ENCODE data around the gene TARS3. TPM values are rescaled to one million over a fixed set of nuclear protein-coding genes. Genes with fewer than 3 reads are reported as not detected.

Gene TARS3
- total and polyA plus RNA-seq, 3 donors from 2014 or later = 10.3 to 40.2 (median 25.0) TPM

GRCh38 chr15:101613130-101614000, 110.9 kb downstream of the TARS3 start:
- Histone ChIP-seq H3K27ac (no peak overlapping the region), H3K36me3 (ENCODE audit: low read depth, missing control alignments) (no peaks in the 10 kb centered on the region), H3K27me3 (no peaks in the 10 kb centered on the region), H3K4me1 (peaks cover 18% of the 10 kb centered on the region), H3K4me3 (no peak overlapping the region), H3K9me3 (no peaks in the 10 kb centered on the region)
- 46 to 63% methylated on average over 12 to 20 of the region's 20 CpGs for WGBS, 2 donors
- TF ChIP-seq, protein P1, sequence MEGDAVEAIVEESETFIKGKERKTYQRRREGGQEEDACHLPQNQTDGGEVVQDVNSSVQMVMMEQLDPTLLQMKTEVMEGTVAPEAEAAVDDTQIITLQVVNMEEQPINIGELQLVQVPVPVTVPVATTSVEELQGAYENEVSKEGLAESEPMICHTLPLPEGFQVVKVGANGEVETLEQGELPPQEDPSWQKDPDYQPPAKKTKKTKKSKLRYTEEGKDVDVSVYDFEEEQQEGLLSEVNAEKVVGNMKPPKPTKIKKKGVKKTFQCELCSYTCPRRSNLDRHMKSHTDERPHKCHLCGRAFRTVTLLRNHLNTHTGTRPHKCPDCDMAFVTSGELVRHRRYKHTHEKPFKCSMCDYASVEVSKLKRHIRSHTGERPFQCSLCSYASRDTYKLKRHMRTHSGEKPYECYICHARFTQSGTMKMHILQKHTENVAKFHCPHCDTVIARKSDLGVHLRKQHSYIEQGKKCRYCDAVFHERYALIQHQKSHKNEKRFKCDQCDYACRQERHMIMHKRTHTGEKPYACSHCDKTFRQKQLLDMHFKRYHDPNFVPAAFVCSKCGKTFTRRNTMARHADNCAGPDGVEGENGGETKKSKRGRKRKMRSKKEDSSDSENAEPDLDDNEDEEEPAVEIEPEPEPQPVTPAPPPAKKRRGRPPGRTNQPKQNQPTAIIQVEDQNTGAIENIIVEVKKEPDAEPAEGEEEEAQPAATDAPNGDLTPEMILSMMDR (IDR thresholded peaks at IDR 0.05) = no peak
- no peak for TF ChIP-seq POLR2A (IDR thresholded peaks at IDR 0.05)
- intact Hi-C loops (cut with DNase I; ENCODE audit: low total_unique reads) = no loop called here
- peak; percentile 79 for DNase-seq

- TF ChIP-seq, protein P1 (IDR thresholded peaks at IDR 0.05) = no peak
- TF ChIP-seq POLR2A (IDR thresholded peaks at IDR 0.05) = no peak
- Histone ChIP-seq H3K4me3 (no peak overlapping the region), H3K27me3 (no peaks in the 10 kb centered on the region), H3K36me3 (ENCODE audit: low read depth, missing control alignments) (no peaks in the 10 kb centered on the region), H3K27ac (no peak overlapping the region), H3K9me3 (no peaks in the 10 kb centered on the region), H3K4me1 (peaks cover 18% of the 10 kb centered on the region)
- WGBS, 2 donors = 67 to 93% methylated on average over 1 to 10 of the region's 11 CpGs
- intact Hi-C loops (cut with DNase I; ENCODE audit: low total_unique reads) = no loop called here
- no peak for DNase-seq
Observed at GRCh38 chr15:101612676-101613075, 111.6 kb downstream of the TARS3 start.

DNA sequence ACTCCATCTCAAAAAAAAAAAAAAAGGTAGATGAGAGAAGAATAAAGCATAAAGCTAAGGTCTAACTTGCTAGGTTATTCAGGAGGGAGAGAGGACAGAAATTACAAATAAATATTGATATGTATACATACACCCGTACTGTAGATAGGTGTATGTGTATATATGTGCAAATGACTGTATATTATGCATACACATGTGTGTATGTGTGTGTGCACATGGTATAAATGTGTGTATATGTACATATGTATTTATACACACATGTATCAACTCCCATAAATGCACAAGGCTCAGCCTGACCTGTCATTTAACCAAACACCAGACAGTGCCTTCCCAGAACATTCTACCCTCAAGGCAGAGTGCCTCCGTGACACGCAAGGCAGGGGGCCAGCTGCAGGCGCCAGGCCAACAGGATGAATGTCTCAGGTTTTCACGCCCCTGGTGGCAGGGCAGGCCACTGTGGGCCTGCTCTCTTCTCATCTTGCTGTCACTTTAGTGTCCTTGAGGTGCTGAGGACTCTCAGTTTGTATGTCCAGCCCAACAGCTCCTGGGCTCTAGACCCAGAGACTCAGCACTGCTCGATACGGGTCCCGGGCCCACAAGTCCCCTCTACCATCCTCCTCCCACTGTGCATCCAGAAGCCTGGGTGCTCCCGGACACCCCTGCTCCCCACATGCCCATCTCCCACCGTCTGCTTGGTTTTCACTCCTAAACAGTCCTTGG, 112.5 kb downstream of the TARS3 start:
- 86 to 94% methylated on average over 10 of the region's 10 CpGs for WGBS, 2 donors
- no peak for DNase-seq
- no peaks in the 10 kb centered on the region for H3K27me3 ChIP-seq
- TF ChIP-seq, protein P1 (IDR thresholded peaks at IDR 0.05) = no peak
- TF ChIP-seq POLR2A (IDR thresholded peaks at IDR 0.05) = no peak
- no peaks in the 10 kb centered on the region for H3K9me3 ChIP-seq
- H3K4me3 ChIP-seq = no peak overlapping the region
- intact Hi-C loops (cut with DNase I; ENCODE audit: low total_unique reads) = no loop called here
- H3K4me1 ChIP-seq = peaks cover 18% of the 10 kb centered on the region
- no peaks in the 10 kb centered on the region for H3K36me3 ChIP-seq (ENCODE audit: low read depth, missing control alignments)
- no peak overlapping the region for H3K27ac ChIP-seq

DNA sequence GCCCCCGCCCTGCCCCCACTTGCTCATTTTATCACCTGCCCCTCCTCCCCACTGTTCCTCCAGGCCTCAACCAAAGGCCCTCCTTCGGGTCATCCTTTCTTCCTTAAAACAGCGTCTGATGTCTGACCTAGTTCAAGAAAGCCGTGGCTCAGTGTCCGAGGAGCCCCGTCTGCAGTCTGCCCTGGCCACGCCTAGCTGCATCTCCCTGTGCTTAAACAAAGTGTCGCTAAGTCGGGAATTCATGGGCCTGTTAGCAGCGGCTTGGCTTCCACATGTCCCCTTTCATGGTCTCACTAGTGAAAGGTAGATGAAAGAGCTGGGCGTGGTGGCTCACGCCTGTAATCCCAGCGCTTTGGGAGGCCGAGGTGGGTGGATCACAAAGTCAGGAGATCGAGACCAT, 113.3 kb downstream of the TARS3 start:
- Histone ChIP-seq H3K9me3 (no peaks in the 10 kb centered on the region), H3K4me3 (no peak overlapping the region), H3K4me1 (peaks cover 11% of the 10 kb centered on the region), H3K27ac (no peak overlapping the region), H3K36me3 (ENCODE audit: low read depth, missing control alignments) (no peaks in the 10 kb centered on the region), H3K27me3 (no peaks in the 10 kb centered on the region)
- no peak for DNase-seq
- WGBS, 2 donors = 87 to 91% methylated on average over 15 of the region's 15 CpGs
- intact Hi-C loops (cut with DNase I; ENCODE audit: low total_unique reads) = no loop called here
- no peak for TF ChIP-seq POLR2A (IDR thresholded peaks at IDR 0.05)
- TF ChIP-seq, protein P1 (IDR thresholded peaks at IDR 0.05) = no peak

Measured in testis (tissue), 3 donors.